HEK293T (cell line): ENCODE measurements around the gene TNNC2.

ENCODE experiments used
- ARNT ChIP-seq: fragments of 450-650 bp; IDR thresholded peaks from 2 replicates; pipeline ENCODE4 v1.6.1; 2017; ENCODE audit warnings: mild to moderate bottlenecking
- FOXK2 ChIP-seq: fragments of 450-650 bp; IDR thresholded peaks from 2 replicates; pipeline ENCODE4 v1.6.1; 2016; ENCODE audit warnings: mild to moderate bottlenecking
- SP1 ChIP-seq: fragments of 450-650 bp; IDR thresholded peaks from 2 replicates; pipeline ENCODE4 v1.6.1; 2017
- SUZ12 ChIP-seq: fragments of 450-650 bp; IDR thresholded peaks from 2 replicates; pipeline ENCODE4 v1.6.1; 2016; ENCODE audit warnings: mild to moderate bottlenecking
- TARDBP ChIP-seq: fragments of 450-650 bp; IDR thresholded peaks from 2 replicates; pipeline ENCODE4 v1.6.1; 2016

DNA sequence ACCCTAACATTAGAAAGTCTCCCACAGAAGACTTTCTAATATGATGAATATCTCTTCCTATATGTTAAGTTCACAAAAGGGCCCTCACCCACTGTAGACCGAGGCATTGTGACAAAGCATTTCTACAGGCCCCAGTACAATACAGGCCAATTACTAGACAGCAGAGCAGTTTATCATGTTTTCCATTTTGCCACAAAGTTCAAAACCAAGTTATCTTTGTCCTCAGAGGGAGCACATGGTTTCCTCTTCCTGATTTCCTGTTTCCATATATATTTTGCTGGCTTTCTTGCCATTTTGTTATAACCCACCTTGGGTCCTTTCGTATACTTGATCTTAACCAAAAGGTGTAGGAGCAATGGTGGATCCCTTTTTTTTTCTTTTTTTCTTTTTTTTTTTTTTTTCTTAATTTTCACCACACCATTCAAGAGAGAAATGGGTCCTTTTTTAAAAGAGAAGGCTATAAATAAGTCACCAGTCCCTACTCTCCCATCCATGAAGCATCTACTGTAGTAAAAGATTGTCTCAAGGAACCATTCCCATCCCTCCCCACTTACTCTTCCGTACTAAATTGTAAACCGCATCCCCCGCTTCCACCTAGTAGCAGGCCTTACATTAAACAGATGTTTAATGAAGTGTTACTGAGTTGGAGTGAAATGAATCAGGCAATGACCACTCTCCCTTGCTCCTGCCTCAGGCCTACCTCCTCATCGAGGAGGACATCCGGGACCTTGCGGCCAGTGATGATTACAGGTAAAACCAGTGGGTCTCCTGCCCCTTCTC lies 16.7 kb downstream of the TNNC2 start:
- TF ChIP-seq ARNT: no peak
- TF ChIP-seq TARDBP: no peak
- TF ChIP-seq SP1: no peak
- TF ChIP-seq SUZ12: no peak
- no peak for TF ChIP-seq FOXK2
